Measurements from ENCODE around the gene AQP3. TPM values are rescaled to one million over a fixed set of nuclear protein-coding genes. Genes with fewer than 3 reads are reported as not detected.
"Not testable (repeated sequence)": the region's sequence is repeated elsewhere in the genome, so short reads cannot be mapped to it uniquely, and the experiment has no call there.

Gene AQP3
- total RNA-seq, 1 donor from 2014 or later = 33.1 TPM

GRCh38 chr9:33461492-33461891, 14.1 kb upstream of the AQP3 start:
- DNase-seq (ENCODE audit: extremely low spot score, unreplicated experiment) = no peak
- Mint-ChIP-seq H3K27me3 (no peaks in the 10 kb centered on the region), H3K4me1 (ENCODE audit: unreplicated experiment) (peaks cover 5% of the 10 kb centered on the region), H3K27ac (no peak overlapping the region), H3K36me3 (peaks cover 3% of the 10 kb centered on the region), H3K4me3 (no peak overlapping the region), H3K9me3 (no peaks in the 10 kb centered on the region)
- TF ChIP-seq CTCF (conservative IDR thresholded peaks at IDR 0.05) = no peak

GRCh38 chr9:33460854-33461253, 13.5 kb upstream of the AQP3 start:
- H3K4me3 Mint-ChIP-seq = no peak overlapping the region
- H3K36me3 Mint-ChIP-seq = peaks cover 3% of the 10 kb centered on the region
- H3K9me3 Mint-ChIP-seq = no peaks in the 10 kb centered on the region
- no peaks in the 10 kb centered on the region for H3K27me3 Mint-ChIP-seq
- no peak for TF ChIP-seq CTCF (conservative IDR thresholded peaks at IDR 0.05)
- no peak for DNase-seq (ENCODE audit: extremely low spot score, unreplicated experiment)
- H3K27ac Mint-ChIP-seq = no peak overlapping the region
- H3K4me1 Mint-ChIP-seq (ENCODE audit: unreplicated experiment) = peaks cover 5% of the 10 kb centered on the region

GRCh38 chr9:33459115-33459514, 11.7 kb upstream of the AQP3 start:
- no peak overlapping the region for H3K4me3 Mint-ChIP-seq
- H3K27ac Mint-ChIP-seq = no peak overlapping the region

GRCh38 chr9:33458444-33458843, 11.1 kb upstream of the AQP3 start:
- Mint-ChIP-seq H3K27ac (peak overlapping the region; percentile 88), H3K4me3 (peak overlapping the region; percentile 47), H3K27me3 (no peaks in the 10 kb centered on the region), H3K4me1 (ENCODE audit: unreplicated experiment) (peaks cover 5% of the 10 kb centered on the region), H3K9me3 (no peaks in the 10 kb centered on the region), H3K36me3 (peaks cover 3% of the 10 kb centered on the region)
- DNase-seq (ENCODE audit: extremely low spot score, unreplicated experiment) = no peak
- no peak for TF ChIP-seq CTCF (conservative IDR thresholded peaks at IDR 0.05)

More at GRCh38 chr9:33459115-33459514, 11.7 kb upstream of the AQP3 start:
- Mint-ChIP-seq H3K9me3 (no peaks in the 10 kb centered on the region), H3K27me3 (no peaks in the 10 kb centered on the region), H3K36me3 (peaks cover 3% of the 10 kb centered on the region), H3K4me1 (ENCODE audit: unreplicated experiment) (peaks cover 5% of the 10 kb centered on the region)
- TF ChIP-seq CTCF (conservative IDR thresholded peaks at IDR 0.05) = no peak
- no peak for DNase-seq (ENCODE audit: extremely low spot score, unreplicated experiment)

GRCh38 chr9:33455945-33456344, 8.6 kb upstream of the AQP3 start:
- DNase-seq (ENCODE audit: extremely low spot score, unreplicated experiment) = no peak
- Mint-ChIP-seq H3K4me3 (no peak overlapping the region), H3K27ac (peak overlapping the region; percentile 48), H3K9me3 (no peaks in the 10 kb centered on the region), H3K4me1 (ENCODE audit: unreplicated experiment) (peaks cover 9% of the 10 kb centered on the region), H3K36me3 (no peaks in the 10 kb centered on the region), H3K27me3 (no peaks in the 10 kb centered on the region)
- no peak for TF ChIP-seq CTCF (conservative IDR thresholded peaks at IDR 0.05)

- not testable (repeated sequence) for DNase-seq (ENCODE audit: extremely low spot score, unreplicated experiment); H3K27me3 Mint-ChIP-seq; H3K4me1 Mint-ChIP-seq (ENCODE audit: unreplicated experiment); H3K4me3 Mint-ChIP-seq; H3K36me3 Mint-ChIP-seq; H3K27ac Mint-ChIP-seq; H3K9me3 Mint-ChIP-seq
Observed at GRCh38 chr9:33455456-33455855, 8.1 kb upstream of the AQP3 start.

- not testable (repeated sequence) for H3K9me3 Mint-ChIP-seq; H3K27me3 Mint-ChIP-seq; H3K4me1 Mint-ChIP-seq (ENCODE audit: unreplicated experiment); H3K4me3 Mint-ChIP-seq; DNase-seq (ENCODE audit: extremely low spot score, unreplicated experiment); H3K27ac Mint-ChIP-seq; H3K36me3 Mint-ChIP-seq
Observed at GRCh38 chr9:33454661-33455026, 7.3 kb upstream of the AQP3 start.

Measured in type B pancreatic cell (in vitro differentiated cells).